ENCODE data around the gene PROC.
A peak's percentile ranks its signal among the peaks of the same experiment; 100 is the strongest.

PROC gene
- total RNA-seq = 0 to 0.42 (median 0.06) reads per million in 9 experiments

- DNase-seq = no peak
- Mint-ChIP-seq H3K27ac (peak within 1 kb of the TSS in 1 of 2 donors; percentile 41), H3K4me1 (ENCODE audit: low read depth in 2 of 2) (peaks cover 13 to 24% of the 10 kb centered on the region in 2 donors), H3K36me3 (ENCODE audit: insufficient read depth) (no peaks in the 10 kb centered on the region), H3K27me3 (peaks cover 24 to 37% of the 10 kb centered on the region in 2 donors), H3K9me3 (no peaks in the 10 kb centered on the region), H3K4me3 (peak within 1 kb of the TSS; percentile 83 to 91)
- no peak for ATAC-seq (replicated peaks)
Measured at GRCh38 chr2:127418300-127419111, at the start of gene PROC. Gene PROC (plus strand): TSS chr2:127418427. CDS start chr2:127419943, 1,516 bp downstream.

- H3K27ac Mint-ChIP-seq = peak overlapping the region in 1 of 2 donors; percentile 57
Measured at GRCh38 chr2:127370010-127370409, 48.2 kb upstream of the PROC start.

GRCh38 chr2:127371037-127371436 lies 47.2 kb upstream of the PROC start:
- Mint-ChIP-seq H3K27me3 (no peaks in the 10 kb centered on the region), H3K36me3 (ENCODE audit: insufficient read depth) (peaks cover 26% of the 10 kb centered on the region), H3K4me3 (no peak overlapping the region), H3K9me3 (peaks cover 0 to 3% of the 10 kb centered on the region in 2 donors), H3K27ac (no peak overlapping the region), H3K4me1 (ENCODE audit: low read depth in 2 of 2) (peaks cover 44 to 61% of the 10 kb centered on the region in 2 donors)
- no peak for DNase-seq
- ATAC-seq (replicated peaks) = no peak

More at GRCh38 chr2:127370010-127370409, 48.2 kb upstream of the PROC start:
- Mint-ChIP-seq H3K9me3 (peaks cover 0 to 3% of the 10 kb centered on the region in 2 donors), H3K4me1 (ENCODE audit: low read depth in 2 of 2) (peaks cover 49 to 67% of the 10 kb centered on the region in 2 donors), H3K27me3 (no peaks in the 10 kb centered on the region), H3K36me3 (ENCODE audit: insufficient read depth) (peaks cover 36% of the 10 kb centered on the region), H3K4me3 (no peak overlapping the region)
- DNase-seq (no peak), ATAC-seq (replicated peaks) (no peak)

DNA sequence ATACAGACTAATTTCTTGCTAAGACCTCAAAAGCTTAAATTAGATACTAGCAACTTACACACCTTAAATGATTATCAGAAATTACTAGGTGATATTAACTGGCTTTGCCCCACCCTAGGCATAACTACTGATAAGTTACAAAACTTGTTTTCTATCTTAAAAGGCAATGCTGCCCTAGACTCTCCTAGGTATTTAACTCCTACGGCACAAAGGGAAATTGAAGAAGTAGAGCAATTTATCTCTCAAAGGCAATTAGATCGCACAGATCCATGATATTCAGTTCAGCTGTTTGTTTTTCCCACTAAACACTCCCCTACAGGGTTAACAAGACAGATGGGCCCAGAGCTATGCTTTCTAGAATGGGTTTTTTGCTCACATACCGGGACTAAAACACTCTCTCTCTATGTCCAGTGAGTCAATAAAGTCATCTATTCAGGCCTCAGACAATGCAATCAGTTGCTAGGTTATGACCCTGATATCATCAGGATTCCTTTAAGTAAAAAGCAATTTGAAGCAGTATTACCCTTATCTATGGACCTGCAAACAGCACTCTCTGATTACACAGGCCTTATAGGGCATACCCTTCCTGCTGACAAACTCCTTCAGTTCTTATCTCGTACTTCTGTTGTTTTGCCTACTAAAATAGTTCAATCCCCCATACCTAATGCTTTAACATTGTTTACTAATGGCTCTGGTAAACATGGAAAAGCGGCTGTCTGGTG lies 44.7 kb upstream of the PROC start:
- ATAC-seq (replicated peaks) (no peak), DNase-seq (no peak)
- H3K4me3 Mint-ChIP-seq = no peak overlapping the region
- peak overlapping the region in 1 of 2 donors; percentile 52 for H3K27ac Mint-ChIP-seq
- peaks cover 0 to 3% of the 10 kb centered on the region in 2 donors for H3K9me3 Mint-ChIP-seq
- H3K36me3 Mint-ChIP-seq (ENCODE audit: insufficient read depth) = peaks cover 16% of the 10 kb centered on the region
- peaks cover 40 to 55% of the 10 kb centered on the region in 2 donors for H3K4me1 Mint-ChIP-seq (ENCODE audit: low read depth in 2 of 2)
- no peaks in the 10 kb centered on the region for H3K27me3 Mint-ChIP-seq

DNA sequence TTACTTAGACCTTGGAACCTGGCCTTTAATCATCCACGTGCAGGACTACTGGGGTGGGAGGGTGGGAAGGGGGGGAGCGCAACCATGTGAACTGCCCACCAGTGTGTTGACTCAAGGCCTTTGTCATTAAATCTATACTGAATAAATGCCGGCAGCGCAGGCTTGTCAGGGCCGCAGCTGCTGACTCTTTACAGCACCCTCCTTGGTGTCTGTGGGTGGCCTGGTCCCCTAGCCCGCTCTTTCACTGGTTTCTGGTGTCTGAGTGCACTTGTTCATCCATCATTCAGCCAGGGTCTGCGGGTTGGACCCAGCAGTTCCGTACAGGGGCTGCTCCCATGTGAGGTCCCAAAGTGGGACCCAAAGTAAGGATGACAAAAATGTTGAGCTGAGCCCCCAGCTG lies 42.0 kb upstream of the PROC start:
- no peak overlapping the region for H3K4me3 Mint-ChIP-seq
- H3K36me3 Mint-ChIP-seq (ENCODE audit: insufficient read depth) = peaks cover 18% of the 10 kb centered on the region
- H3K27me3 Mint-ChIP-seq = no peaks in the 10 kb centered on the region
- peaks cover 0 to 3% of the 10 kb centered on the region in 2 donors for H3K9me3 Mint-ChIP-seq
- H3K4me1 Mint-ChIP-seq (ENCODE audit: low read depth in 2 of 2) = peaks cover 40 to 64% of the 10 kb centered on the region in 2 donors
- DNase-seq (no peak), ATAC-seq (replicated peaks) (no peak)
- H3K27ac Mint-ChIP-seq = no peak overlapping the region

GRCh38 chr2:127377262-127377661 lies 41.0 kb upstream of the PROC start:
- H3K4me1 Mint-ChIP-seq (ENCODE audit: low read depth in 2 of 2) = peaks cover 38 to 63% of the 10 kb centered on the region in 2 donors
- H3K9me3 Mint-ChIP-seq = peaks cover 0 to 3% of the 10 kb centered on the region in 2 donors
- ATAC-seq (replicated peaks) (no peak), DNase-seq (no peak)
- H3K27me3 Mint-ChIP-seq = no peaks in the 10 kb centered on the region
- H3K27ac Mint-ChIP-seq = peak overlapping the region in 1 of 2 donors; percentile 81
- peak overlapping the region in 1 of 2 donors; percentile 32 for H3K4me3 Mint-ChIP-seq
- H3K36me3 Mint-ChIP-seq (ENCODE audit: insufficient read depth) = peaks cover 15% of the 10 kb centered on the region

GRCh38 chr2:127378720-127379119 lies 39.5 kb upstream of the PROC start:
- Mint-ChIP-seq H3K4me3 (no peak overlapping the region), H3K9me3 (no peaks in the 10 kb centered on the region), H3K27me3 (no peaks in the 10 kb centered on the region), H3K27ac (peak overlapping the region in 1 of 2 donors; percentile 16), H3K36me3 (ENCODE audit: insufficient read depth) (peaks cover 13% of the 10 kb centered on the region), H3K4me1 (ENCODE audit: low read depth in 2 of 2) (peaks cover 44 to 56% of the 10 kb centered on the region in 2 donors)
- DNase-seq = no peak
- no peak for ATAC-seq (replicated peaks)

GRCh38 chr2:127379712-127380355 lies 38.4 kb upstream of the PROC start:
- no peak for DNase-seq
- H3K27me3 Mint-ChIP-seq = no peaks in the 10 kb centered on the region
- no peaks in the 10 kb centered on the region for H3K9me3 Mint-ChIP-seq
- no peak for ATAC-seq (replicated peaks)
- peaks cover 13% of the 10 kb centered on the region for H3K36me3 Mint-ChIP-seq (ENCODE audit: insufficient read depth)
- H3K27ac Mint-ChIP-seq = peak overlapping the region in 1 of 2 donors; percentile 62
- H3K4me1 Mint-ChIP-seq (ENCODE audit: low read depth in 2 of 2) = peaks cover 40 to 54% of the 10 kb centered on the region in 2 donors
- H3K4me3 Mint-ChIP-seq = no peak overlapping the region

DNA sequence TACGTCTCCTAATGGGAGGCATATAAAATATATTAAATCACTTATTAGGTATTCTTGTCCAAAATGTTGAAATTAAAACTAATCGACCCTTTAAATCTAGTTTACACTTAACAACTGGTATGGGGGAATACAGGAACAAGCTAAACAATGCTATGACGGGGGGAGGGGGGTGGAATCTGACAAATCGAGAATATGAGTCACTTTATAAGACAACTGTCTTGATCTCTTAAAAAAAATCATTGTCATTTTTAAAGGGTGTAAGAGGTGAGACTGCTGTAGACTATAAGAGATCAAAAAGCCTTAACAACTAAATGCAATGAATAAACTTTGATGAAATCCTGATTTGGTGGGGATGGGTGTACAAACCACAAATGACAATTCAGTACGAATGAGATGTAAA lies 36.5 kb upstream of the PROC start:
- ATAC-seq (replicated peaks) = no peak
- Mint-ChIP-seq H3K4me3 (no peak overlapping the region), H3K27me3 (no peaks in the 10 kb centered on the region), H3K27ac (no peak overlapping the region), H3K36me3 (ENCODE audit: insufficient read depth) (peaks cover 23% of the 10 kb centered on the region), H3K4me1 (ENCODE audit: low read depth in 2 of 2) (peaks cover 43 to 68% of the 10 kb centered on the region in 2 donors), H3K9me3 (no peaks in the 10 kb centered on the region)
- DNase-seq = no peak

DNA sequence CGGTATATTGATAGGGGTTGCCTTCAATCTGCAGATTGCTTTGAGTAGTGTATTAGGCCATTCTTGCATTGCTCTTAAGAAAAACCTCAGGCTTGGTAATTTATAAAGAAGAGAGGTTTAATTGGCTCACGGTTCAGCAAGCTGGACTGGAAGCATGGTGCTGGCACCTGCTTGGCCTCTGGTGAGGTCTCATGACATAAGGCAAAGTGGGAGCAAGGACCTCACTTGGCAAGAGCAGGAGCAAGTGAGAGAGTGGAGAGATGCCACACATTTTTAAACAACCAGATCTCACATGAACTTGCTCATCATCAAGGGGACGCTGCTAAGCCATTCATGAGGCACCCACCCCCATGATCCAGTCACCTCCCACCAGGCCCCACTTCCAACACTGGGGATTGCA lies 35.4 kb upstream of the PROC start:
- H3K4me1 Mint-ChIP-seq (ENCODE audit: low read depth in 2 of 2) = peaks cover 43 to 66% of the 10 kb centered on the region in 2 donors
- H3K27me3 Mint-ChIP-seq = no peaks in the 10 kb centered on the region
- no peak overlapping the region for H3K4me3 Mint-ChIP-seq

GRCh38 chr2:127384529-127384928 lies 33.7 kb upstream of the PROC start:
- DNase-seq (no peak), ATAC-seq (replicated peaks) (no peak)
- Mint-ChIP-seq H3K4me3 (peak overlapping the region in 1 of 2 donors; percentile 91), H3K9me3 (no peaks in the 10 kb centered on the region), H3K36me3 (ENCODE audit: insufficient read depth) (peaks cover 41% of the 10 kb centered on the region), H3K4me1 (ENCODE audit: low read depth in 2 of 2) (peaks cover 50 to 76% of the 10 kb centered on the region in 2 donors), H3K27me3 (no peaks in the 10 kb centered on the region), H3K27ac (peak overlapping the region in 1 of 2 donors; percentile 58)

More for the DNA sequence above, 35.4 kb upstream of the PROC start:
- no peak for DNase-seq
- Mint-ChIP-seq H3K27ac (peak overlapping the region in 1 of 2 donors; percentile 41), H3K36me3 (ENCODE audit: insufficient read depth) (peaks cover 33% of the 10 kb centered on the region), H3K9me3 (no peaks in the 10 kb centered on the region)
- no peak for ATAC-seq (replicated peaks)

GRCh38 chr2:127386246-127386645 lies 32.0 kb upstream of the PROC start:
- no peaks in the 10 kb centered on the region for H3K27me3 Mint-ChIP-seq
- peaks cover 44 to 65% of the 10 kb centered on the region in 2 donors for H3K4me1 Mint-ChIP-seq (ENCODE audit: low read depth in 2 of 2)
- H3K4me3 Mint-ChIP-seq = peak overlapping the region; percentile 84 to 91
- H3K27ac Mint-ChIP-seq = peak overlapping the region; percentile 99
- DNase-seq (no peak), ATAC-seq (replicated peaks) (no peak)
- H3K9me3 Mint-ChIP-seq = no peaks in the 10 kb centered on the region
- peaks cover 41% of the 10 kb centered on the region for H3K36me3 Mint-ChIP-seq (ENCODE audit: insufficient read depth)
